ENCODE data around the gene SLC11A1. TPM values are rescaled to one million over a fixed set of nuclear protein-coding genes. Genes with fewer than 3 reads are reported as not detected.
A peak's percentile ranks its signal among the peaks of the same experiment; 100 is the strongest.

Gene SLC11A1, protein sequence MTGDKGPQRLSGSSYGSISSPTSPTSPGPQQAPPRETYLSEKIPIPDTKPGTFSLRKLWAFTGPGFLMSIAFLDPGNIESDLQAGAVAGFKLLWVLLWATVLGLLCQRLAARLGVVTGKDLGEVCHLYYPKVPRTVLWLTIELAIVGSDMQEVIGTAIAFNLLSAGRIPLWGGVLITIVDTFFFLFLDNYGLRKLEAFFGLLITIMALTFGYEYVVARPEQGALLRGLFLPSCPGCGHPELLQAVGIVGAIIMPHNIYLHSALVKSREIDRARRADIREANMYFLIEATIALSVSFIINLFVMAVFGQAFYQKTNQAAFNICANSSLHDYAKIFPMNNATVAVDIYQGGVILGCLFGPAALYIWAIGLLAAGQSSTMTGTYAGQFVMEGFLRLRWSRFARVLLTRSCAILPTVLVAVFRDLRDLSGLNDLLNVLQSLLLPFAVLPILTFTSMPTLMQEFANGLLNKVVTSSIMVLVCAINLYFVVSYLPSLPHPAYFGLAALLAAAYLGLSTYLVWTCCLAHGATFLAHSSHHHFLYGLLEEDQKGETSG
- total RNA-seq, result 6.5 and 7.0 TPM in 2 replicates
- 7.2 TPM for total RNA-seq (2013)
- 25.1 and 65.3 TPM in 2 replicates for polyA plus RNA-seq
- 10.0 and 10.1 TPM in 2 replicates for polyA minus RNA-seq

GRCh38 chr2:218381916-218382366 lies at the start of gene SLC11A1:
SLC11A1 (plus strand) TSS chr2:218382273; CDS start chr2:218382369, 96 bp downstream.
- H3K79me2 ChIP-seq (ENCODE audit: control insufficient read depth, insufficient read depth, low read length), result no peaks in the 10 kb centered on the region
- peak within 1 kb of the TSS; percentile 11 for H3K9ac ChIP-seq (ENCODE audit: low read length)
- TF ChIP-seq EZH2 (IDR thresholded peaks at IDR 0.05; ENCODE audit: borderline replicate concordance, insufficient read depth, low read depth, low read length, poor library complexity, severe bottlenecking), result no peak
- TF ChIP-seq, protein P1, sequence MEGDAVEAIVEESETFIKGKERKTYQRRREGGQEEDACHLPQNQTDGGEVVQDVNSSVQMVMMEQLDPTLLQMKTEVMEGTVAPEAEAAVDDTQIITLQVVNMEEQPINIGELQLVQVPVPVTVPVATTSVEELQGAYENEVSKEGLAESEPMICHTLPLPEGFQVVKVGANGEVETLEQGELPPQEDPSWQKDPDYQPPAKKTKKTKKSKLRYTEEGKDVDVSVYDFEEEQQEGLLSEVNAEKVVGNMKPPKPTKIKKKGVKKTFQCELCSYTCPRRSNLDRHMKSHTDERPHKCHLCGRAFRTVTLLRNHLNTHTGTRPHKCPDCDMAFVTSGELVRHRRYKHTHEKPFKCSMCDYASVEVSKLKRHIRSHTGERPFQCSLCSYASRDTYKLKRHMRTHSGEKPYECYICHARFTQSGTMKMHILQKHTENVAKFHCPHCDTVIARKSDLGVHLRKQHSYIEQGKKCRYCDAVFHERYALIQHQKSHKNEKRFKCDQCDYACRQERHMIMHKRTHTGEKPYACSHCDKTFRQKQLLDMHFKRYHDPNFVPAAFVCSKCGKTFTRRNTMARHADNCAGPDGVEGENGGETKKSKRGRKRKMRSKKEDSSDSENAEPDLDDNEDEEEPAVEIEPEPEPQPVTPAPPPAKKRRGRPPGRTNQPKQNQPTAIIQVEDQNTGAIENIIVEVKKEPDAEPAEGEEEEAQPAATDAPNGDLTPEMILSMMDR (IDR thresholded peaks at IDR 0.05), result no peak
- peak within 1 kb of the TSS; percentile 12 to 17 for H3K27ac ChIP-seq (ENCODE audit: low read length in 2 of 2)
- DNase-seq (no peak), ATAC-seq (ENCODE audit: low read depth) (peak; percentile 47)
- Mint-ChIP-seq H3K4me1 (peaks cover 9% of the 10 kb centered on the region), H3K4me3 (peak within 1 kb of the TSS; percentile 45), H3K27ac (peak within 1 kb of the TSS; percentile 78), H3K9me3 (ENCODE audit: insufficient read depth) (no peaks in the 10 kb centered on the region), H3K27me3 (no peaks in the 10 kb centered on the region)
- peaks cover 0 to 6% (median 0%) of the 10 kb centered on the region in 4 experiments for H3K27me3 ChIP-seq (replicated peaks in 1 of 4; ENCODE audit: control extremely low read depth in 1 of 4, control insufficient read depth in 3 of 4, insufficient read depth in 4 of 4, low read length in 3 of 4)
- no peaks in the 10 kb centered on the region for H3K4me1 ChIP-seq (ENCODE audit: control insufficient read depth in 2 of 2, insufficient read depth in 2 of 2, low read length in 2 of 2)
- H3K9me3 ChIP-seq (ENCODE audit: control extremely low read depth in 1 of 3, control insufficient read depth in 2 of 3, insufficient read depth in 1 of 3, low read length in 2 of 3), result no peaks in the 10 kb centered on the region
- CTCF ChIA-PET, result interaction anchor here (1.8 kb wide), 1 partner anchor 25 kb away, joined by 5 read pairs; the partner anchor contains the start of gene CATIP
- peak within 1 kb of the TSS; percentile 17 for H3K4me2 ChIP-seq (replicated peaks; ENCODE audit: low read depth, low read length, poor library complexity, severe bottlenecking)
- no peak within 1 kb of the TSS for H2AFZ ChIP-seq (ENCODE audit: insufficient read depth, low read depth, low read length, poor library complexity, severe bottlenecking)
- intact Hi-C loops (cut with micrococcal nuclease), result no loop called here
- POLR2A ChIA-PET, result no interaction called here
- H4K20me1 ChIP-seq (ENCODE audit: control insufficient read depth, insufficient read depth, low read length, poor library complexity, severe bottlenecking), result no peaks in the 10 kb centered on the region
- no peaks in the 10 kb centered on the region for H3K36me3 ChIP-seq (replicated peaks in 1 of 2; ENCODE audit: control extremely low read depth in 1 of 2, control insufficient read depth in 1 of 2, extremely low read depth in 1 of 2, insufficient read depth in 2 of 2, low read length in 1 of 2)
- 75% methylated on average over 12 of the region's 13 CpGs for WGBS (ENCODE audit: insufficient coverage)
- H3K4me3 ChIP-seq (ENCODE audit: control extremely low read depth in 1 of 5, extremely low read depth in 1 of 5, insufficient read depth in 1 of 5, low read depth in 2 of 5, low read length in 4 of 5), result peak within 1 kb of the TSS in 4 of 5 experiments; percentile 0 to 75 (median 7)

Measured in B cell (primary cell).